ENCODE data around the gene CIC. TPM values are rescaled to one million over a fixed set of nuclear protein-coding genes. Genes with fewer than 3 reads are reported as not detected.

Gene CIC
- total RNA-seq, result 18.4 and 20.1 TPM in 2 replicates

DNA sequence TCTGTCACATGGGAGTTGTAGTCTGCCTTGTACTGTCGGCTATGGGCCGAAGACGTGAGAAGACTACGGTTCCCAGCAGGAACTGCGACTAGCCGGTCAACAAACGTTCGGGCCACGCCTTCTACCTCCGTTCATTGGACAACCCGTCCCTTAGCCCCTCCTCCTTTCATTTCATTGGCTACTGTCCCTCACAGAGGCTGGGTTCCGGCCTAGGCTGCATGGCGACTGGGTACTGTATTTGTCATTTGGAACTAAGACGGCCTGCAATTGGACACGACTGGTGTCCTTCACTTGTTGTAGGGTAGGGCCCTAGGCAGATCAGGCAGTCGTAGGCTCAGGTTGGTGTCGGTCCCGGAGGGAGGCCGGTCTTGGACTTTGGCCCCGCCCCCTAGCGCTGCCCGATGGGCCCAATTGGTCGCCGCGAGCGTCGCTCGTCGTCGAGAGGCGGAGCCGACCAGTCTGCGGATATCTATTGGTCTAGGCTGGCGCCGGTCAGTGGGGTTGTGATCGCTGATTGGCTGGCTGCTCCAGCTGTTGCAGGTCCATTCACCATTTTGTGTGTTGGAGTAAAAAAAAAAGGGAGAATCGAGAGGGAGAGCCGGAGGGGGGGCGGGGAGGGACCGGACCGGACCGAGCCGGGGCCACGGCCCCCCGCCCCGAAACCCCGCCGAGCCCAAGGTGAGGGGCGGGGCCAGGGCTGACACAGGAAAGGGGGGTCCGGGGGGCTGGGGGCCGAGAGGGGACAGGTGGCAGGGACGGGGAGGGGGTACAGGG lies at the start of gene CIC:
CIC (plus strand) TSS at position 549 of the 774 bp plus-strand sequence. CDS start 2,532 bp downstream, outside the sequence.

DNA sequence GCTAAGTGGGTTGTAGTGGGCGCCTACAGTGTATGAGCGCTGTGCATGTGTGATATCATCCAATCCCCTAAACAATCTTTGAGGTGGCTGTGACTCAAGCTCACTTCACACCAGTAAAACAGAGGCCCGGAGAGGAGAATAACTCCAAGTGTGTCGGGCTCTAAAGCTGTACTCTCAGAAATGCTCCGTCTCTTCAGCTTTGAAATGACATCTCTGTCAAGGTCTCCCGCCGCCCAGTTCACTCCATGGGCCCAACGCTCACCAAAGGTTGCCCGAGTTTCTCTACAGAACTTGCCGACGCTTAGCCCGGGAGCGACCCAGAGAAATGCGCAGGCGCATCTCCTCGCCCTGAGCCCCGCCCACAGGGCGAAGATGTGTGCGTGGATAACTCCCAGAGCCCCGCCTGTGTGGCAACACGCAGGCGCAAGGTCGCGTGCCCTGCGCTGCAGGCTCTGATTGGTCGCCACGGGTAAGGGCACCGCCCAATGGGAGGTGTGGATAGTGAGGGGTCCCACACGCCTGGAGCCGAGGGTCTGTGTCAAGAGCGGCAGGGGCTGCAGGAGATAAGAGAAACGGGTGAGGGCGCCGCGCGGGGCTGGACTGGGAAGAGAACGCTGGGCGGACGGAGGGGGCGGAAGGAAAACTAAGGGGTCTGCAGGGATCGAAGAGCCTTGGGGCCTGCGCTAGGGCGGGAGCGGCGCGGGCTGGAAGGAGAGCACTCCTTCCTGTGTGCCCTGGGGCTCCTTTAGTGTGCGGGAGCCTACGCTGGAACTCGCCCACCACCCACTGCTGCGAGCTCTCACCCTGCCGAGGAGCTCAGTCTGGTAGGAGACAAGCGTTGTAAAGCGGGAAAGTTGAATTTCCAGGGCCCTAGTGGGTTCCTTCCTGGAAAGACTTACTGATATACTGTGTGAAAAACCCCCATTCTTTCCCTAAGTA lies 49.0 kb upstream of the CIC start, which contains the start of gene ZNF526:
ZNF526 (plus strand) TSS at position 501 of the 939 bp plus-strand sequence. CDS start 4,092 bp downstream, outside the sequence.

DNA sequence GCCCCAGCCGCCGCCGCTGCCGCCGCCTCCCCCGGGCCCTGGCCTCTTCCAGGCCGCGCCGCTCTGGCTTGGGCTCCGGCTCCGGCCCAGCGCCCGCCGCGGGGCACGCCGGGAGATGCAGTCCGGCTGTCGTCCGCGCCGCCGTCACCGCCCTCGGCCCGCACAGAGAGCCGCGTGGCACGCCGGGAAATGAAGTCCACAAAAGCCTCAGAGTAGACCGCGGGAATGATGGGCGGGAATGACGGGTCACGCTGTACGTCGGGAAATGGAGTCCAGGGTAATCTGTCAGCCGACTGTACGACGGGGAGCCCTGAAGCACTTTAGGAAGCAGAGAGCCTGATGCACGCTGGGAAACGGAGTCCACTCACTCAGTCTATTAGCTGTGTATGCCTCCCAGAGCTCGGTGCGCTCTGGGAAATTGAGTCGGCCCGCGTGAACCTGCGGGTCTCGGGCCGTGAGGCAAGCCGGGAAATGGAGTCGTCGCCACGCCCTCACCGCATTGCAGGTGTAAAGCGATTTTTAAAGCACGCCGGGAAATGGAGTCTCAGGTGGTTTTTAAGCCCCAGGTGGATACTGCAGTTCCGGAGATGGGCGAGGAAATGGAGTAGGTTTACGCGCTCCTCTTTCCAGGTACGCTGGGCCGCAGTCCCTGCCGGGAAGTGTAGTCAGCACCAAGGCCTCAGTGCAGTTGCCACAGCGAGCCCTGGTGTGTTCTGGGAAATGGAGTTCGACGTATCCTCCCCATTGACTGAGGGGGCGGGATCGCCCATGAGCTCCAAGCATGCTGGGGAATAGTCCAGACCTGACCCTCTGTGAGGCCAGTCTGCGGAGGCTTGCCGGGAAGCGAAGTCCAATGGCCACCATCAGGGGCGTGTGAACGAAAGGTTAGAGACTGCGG lies 26.3 kb upstream of the CIC start, which contains the start of gene GSK3A:
GSK3A (minus strand) TSS at position 91 of the 898 bp plus-strand sequence. CDS start 137 bp downstream, outside the sequence.

DNA sequence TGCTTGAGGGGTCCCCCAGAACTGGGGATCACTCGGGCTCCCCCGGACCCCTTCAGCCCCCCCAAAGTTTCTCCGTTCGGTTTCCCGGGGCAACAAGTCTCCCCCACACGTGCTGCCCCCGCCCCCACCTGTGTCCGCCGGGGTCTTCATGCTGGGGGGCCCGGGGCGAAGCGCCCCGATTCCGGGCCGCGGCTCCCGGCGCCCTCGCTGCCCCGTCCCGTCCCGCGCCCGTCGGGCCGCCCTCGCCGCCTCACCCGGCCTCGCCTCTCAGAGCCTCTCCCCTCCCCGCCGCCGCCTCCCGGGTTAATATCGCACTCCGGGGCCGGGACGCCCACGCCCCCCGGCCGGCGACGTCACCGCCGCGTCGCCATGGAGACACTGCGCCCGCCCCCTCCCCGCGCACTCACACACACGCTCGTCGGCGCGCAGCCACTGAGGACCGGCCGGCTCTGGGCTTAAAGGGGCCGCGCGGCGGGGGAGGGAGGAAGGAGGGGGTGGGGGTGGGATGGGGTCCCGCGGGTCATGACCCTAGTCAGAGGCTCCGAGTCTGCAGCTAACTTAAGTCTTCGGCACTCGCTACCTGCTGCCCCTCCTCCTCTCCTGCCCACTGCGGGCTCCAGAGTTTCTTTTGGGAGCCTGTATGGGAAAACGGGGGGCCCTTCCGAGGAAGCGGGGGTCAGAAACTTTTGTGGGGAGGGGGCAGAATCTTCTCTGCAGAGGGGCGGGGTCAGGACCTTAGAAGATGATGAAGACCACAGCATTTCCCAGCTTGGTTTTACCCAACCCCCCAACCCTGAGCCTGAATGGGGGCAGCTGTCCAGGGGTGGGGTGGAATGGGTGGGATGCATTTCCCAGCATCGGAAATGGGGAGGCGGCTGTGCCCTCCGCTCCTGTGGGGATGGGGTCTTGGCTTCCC lies 13.9 kb upstream of the CIC start, which contains the start of gene ERF:
ERF (minus strand) TSS at position 279 of the 916 bp plus-strand sequence; CDS start at position 150, 129 bp downstream.

DNA sequence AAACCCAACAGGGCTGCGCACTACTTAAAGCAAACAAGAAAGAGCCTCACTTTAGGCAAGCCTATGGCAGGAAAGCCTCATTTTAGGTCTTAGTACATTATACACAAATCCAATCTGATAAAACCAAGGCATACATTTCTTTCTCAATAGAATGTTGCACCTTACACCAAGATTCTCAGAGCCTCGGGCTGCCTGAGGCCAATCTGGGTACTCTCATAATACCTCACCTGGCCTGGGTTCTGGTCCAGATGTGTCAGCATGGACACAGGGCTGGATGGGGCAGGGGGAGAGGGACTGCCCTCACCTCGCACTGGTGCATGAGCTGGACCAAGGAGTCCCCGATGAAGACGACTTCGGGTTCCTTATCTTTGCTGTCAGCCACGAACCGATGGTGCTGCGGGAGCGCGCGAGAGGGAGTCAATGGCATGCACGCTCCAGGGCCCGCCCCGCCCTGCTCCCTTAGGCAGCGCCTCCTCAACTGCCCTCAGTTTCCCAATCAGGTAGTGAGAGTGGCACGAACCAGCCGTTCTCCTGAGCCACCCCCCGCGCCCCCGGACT lies 32.7 kb downstream of the CIC start, which contains the start of gene PRR19:
PRR19 (plus strand) TSS at position 487 of the 558 bp plus-strand sequence. CDS start 7,453 bp downstream, outside the sequence.

DNA sequence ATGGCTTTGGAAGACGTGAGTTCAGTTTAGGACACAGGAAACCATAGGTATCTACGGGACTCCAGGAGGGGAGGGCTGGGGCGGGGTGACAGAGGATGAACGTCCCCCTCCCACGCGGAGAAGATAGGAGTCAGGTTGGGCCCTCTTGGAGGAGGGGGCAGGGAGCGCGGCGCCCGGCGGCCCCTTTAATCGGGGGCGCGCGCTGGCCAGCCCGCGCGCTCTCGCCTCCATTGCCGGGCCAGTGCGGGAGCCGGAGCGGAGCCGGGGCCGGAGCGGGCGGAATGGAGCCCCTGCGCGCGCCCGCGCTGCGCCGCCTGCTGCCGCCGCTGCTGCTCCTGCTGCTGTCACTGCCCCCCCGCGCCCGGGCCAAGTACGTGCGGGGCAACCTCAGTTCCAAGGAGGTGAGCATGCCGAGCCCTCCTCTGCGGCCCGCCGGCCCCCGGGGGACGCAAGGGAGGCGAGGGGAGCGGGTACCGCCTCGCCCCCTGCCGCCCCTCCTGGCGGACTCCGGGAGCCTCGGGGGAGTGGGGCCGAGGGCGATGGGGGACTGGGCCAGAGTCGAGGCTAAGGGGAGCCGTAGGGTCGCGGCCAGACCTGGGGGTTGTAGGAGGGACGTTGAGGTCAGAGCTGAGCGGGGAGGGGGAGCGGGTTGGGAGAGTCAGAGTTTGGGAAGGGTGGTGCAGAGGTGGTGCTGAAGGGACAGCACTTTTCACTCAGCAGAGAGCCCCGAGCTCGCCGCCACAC lies 44.2 kb downstream of the CIC start, which contains the start of gene TMEM145:
TMEM145 (plus strand) TSS at position 214 of the 744 bp plus-strand sequence; CDS start at position 282, 68 bp downstream.

DNA sequence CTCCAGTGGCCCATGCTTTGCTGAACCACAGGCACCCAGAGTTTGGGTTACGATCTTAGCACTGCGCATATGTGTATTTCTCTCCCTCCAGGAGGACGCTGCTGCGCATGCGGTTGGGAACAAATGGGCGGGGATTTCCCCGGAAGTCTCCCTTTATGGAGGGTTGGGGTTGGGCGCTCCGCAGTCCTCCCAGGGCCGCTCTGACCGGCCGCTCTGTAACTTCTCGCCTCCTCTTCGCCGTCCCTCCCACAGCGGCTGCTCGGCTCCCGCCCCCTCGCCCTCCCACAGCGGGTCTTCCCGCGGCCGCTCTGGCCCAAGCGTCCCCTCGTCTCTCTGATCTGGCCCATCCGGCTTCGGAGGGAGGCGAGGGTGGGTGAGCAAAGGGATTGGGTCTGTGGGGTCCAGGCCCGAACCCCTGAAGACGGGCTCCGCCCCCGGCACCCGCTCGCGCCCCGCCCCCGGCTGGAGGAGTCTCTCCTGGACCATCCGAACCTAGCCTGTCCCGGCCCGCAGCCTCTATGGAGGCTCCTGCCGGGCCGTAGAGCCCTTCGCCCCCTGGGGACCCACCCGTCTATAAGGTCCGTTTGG lies 56.4 kb downstream of the CIC start, which contains the start of gene MEGF8:
MEGF8 (plus strand) TSS at position 328 of the 588 bp plus-strand sequence. CDS start 609 bp downstream, outside the sequence.

Other genes with a start within 250 kb of the CIC start
- gene GRIK5, start 199.0 kb upstream of the CIC start, total RNA-seq, result not detected in 2 replicates
- gene ZNF574, start 193.1 kb upstream of the CIC start, total RNA-seq, result 16.2 and 24.2 TPM in 2 replicates
- gene POU2F2, start 136.8 kb upstream of the CIC start, total RNA-seq, result 0.37 and 1.4 TPM in 2 replicates
- 11.8 and 17.6 TPM in 2 replicates for gene DEDD2, start 51.6 kb upstream of the CIC start, total RNA-seq
- gene ZNF526, start 48.9 kb upstream of the CIC start, total RNA-seq, result 14.7 and 19.4 TPM in 2 replicates
- 15.4 and 24.6 TPM in 2 replicates for gene GSK3A, start 26.6 kb upstream of the CIC start, total RNA-seq
- gene ERF, start 14.1 kb upstream of the CIC start, total RNA-seq, result 20.2 and 34.0 TPM in 2 replicates
- gene PRR19, start 32.9 kb downstream of the CIC start, total RNA-seq, result under 0.01 and 0.20 TPM in 2 replicates
- 9.6 and 11.9 TPM in 2 replicates for gene PAFAH1B3, start 33.4 kb downstream of the CIC start, total RNA-seq
- gene TMEM145, start 44.1 kb downstream of the CIC start, total RNA-seq, result 0.98 TPM in 1 of 2 replicates, not detected in the other
- gene MEGF8, start 56.4 kb downstream of the CIC start, total RNA-seq, result 18.4 and 21.5 TPM in 2 replicates
- 0.37 TPM in 1 of 2 replicates, not detected in the other for gene CNFN, start 121.0 kb downstream of the CIC start, total RNA-seq
- gene LIPE, start 158.1 kb downstream of the CIC start, total RNA-seq, result 4.0 and 15.6 TPM in 2 replicates
- gene CXCL17, start 173.7 kb downstream of the CIC start, total RNA-seq, result not detected in 2 replicates